Neural progenitor cell (in vitro differentiated cells): Measurements from ENCODE around the gene HOXA2. TPM values are rescaled to one million over a fixed set of nuclear protein-coding genes. Genes with fewer than 3 reads are reported as not detected.

Experiments used
- DNase-seq: peaks from one replicate; pipeline ENCODE4 v3.0.0-alpha.2; 2016; ENCODE audit warnings: low spot score
- H2AFZ ChIP-seq: fragments of 200-600 bp; sonication (generic); replicated peaks from 2 replicates; pipeline ENCODE4 v1.6.1; 2016; ENCODE audit warnings: antibody characterized with exemption
- H3F3A ChIP-seq: fragments of 200-600 bp; sonication (generic); 2 replicates; pipeline ENCODE4 v1.6.1; 2016; ENCODE audit warnings: antibody characterized with exemption, low read depth
- H3K27ac ChIP-seq: fragments of 200-600 bp; sonication (generic); 2 replicates; pipeline ENCODE4 v1.5.1; 2016; ENCODE audit warnings: mild to moderate bottlenecking
- H3K27me3 ChIP-seq: fragments of 200-600 bp; sonication (generic); 2 replicates; pipeline ENCODE4 v1.6.1; 2016; ENCODE audit warnings: mild to moderate bottlenecking, moderate library complexity
- H3K36me3 ChIP-seq: fragments of 200-600 bp; sonication (generic); 2 replicates; pipeline ENCODE4 v1.5.1; 2016
- H3K4me1 ChIP-seq: fragments of 200-600 bp; sonication (generic); 2 replicates; pipeline ENCODE4 v1.6.1; 2016; ENCODE audit warnings: mixed run types
- H3K4me2 ChIP-seq: fragments of 200-600 bp; sonication (generic); 2 replicates; pipeline ENCODE4 v1.6.1; 2016
- H3K4me3 ChIP-seq: fragments of 200-600 bp; sonication (generic); 2 replicates; pipeline ENCODE4 v1.5.1; 2016
- H3K79me2 ChIP-seq: fragments of 200-600 bp; sonication (generic); 2 replicates; pipeline ENCODE4 v1.6.1; 2016; ENCODE audit warnings: low read depth
- H3K9ac ChIP-seq: fragments of 200-600 bp; sonication (generic); 2 replicates; pipeline ENCODE4 v1.6.1; 2016
- H3K9me3 ChIP-seq: fragments of 200-600 bp; sonication (generic); 2 replicates; pipeline ENCODE4 v1.5.1; 2016; ENCODE audit warnings: low read depth
- H4K20me1 ChIP-seq: fragments of 200-600 bp; sonication (generic); 2 replicates; pipeline ENCODE4 v1.6.1; 2016; ENCODE audit warnings: low read depth
- H3K27ac Mint-ChIP-seq: 3 replicates; pipeline ENCODE4 v1.8.0; 2021; ENCODE audit warnings: mixed read lengths
- H3K27me3 Mint-ChIP-seq: 2 replicates; pipeline ENCODE4 v1.8.0; 2022; ENCODE audit warnings: low read depth, mild to moderate bottlenecking, inconsistent platforms, moderate library complexity, mixed read lengths; ENCODE audit not compliant: insufficient read depth
- H3K36me3 Mint-ChIP-seq: 3 replicates; pipeline ENCODE4 v1.8.0; 2021; ENCODE audit warnings: mixed read lengths
- H3K4me1 Mint-ChIP-seq: 3 replicates; pipeline ENCODE4 v1.8.0; 2021; ENCODE audit warnings: mixed read lengths
- H3K4me3 Mint-ChIP-seq: 3 replicates; pipeline ENCODE4 v1.8.0; 2021; ENCODE audit warnings: mild to moderate bottlenecking, moderate library complexity, mixed read lengths
- H3K9me3 Mint-ChIP-seq: 3 replicates; pipeline ENCODE4 v1.8.0; 2020; ENCODE audit warnings: mixed read lengths
- CTCF ChIP-seq: fragments of 200-600 bp; sonication (generic); IDR thresholded peaks from 2 replicates; pipeline ENCODE4 v1.5.1; 2017; ENCODE audit warnings: antibody characterized with exemption, mild to moderate bottlenecking
- EZH2 ChIP-seq: fragments of 200-600 bp; sonication (generic); IDR thresholded peaks from 2 replicates; pipeline ENCODE4 v1.6.1; 2017; ENCODE audit warnings: antibody characterized with exemption, mild to moderate bottlenecking, moderate library complexity
- EZH2phosphoT487 ChIP-seq: fragments of 200-600 bp; sonication (generic); IDR thresholded peaks from 2 replicates; pipeline ENCODE4 v1.6.1; 2017; ENCODE audit warnings: antibody characterized with exemption
- total RNA-seq: library from RNA; depleted of rRNA; stranded (reverse); fragments of >200 nt; gene quantifications from 2 replicates; pipeline ENCODE4 v1.2.3, GENCODE V29; 2015; ENCODE audit warnings: low replicate concordance

HOXA2 gene
- total RNA-seq, 1 donor from 2014 or later: not detected

- Mint-ChIP-seq H3K4me3 (no peak overlapping the region), H3K4me1 (peaks cover 10% of the 10 kb centered on the region), H3K36me3 (no peaks in the 10 kb centered on the region), H3K27me3 (peaks cover 87% of the 10 kb centered on the region), H3K9me3 (peaks cover 12% of the 10 kb centered on the region), H3K27ac (no peak overlapping the region)
- H3F3A ChIP-seq: peaks cover 9% of the 10 kb centered on the region
- H3K36me3 ChIP-seq: no peaks in the 10 kb centered on the region
- H3K9ac ChIP-seq: no peak overlapping the region
- no peak for DNase-seq
- no peak overlapping the region for H3K4me2 ChIP-seq
- no peaks in the 10 kb centered on the region for H3K9me3 ChIP-seq
- peaks cover 100% of the 10 kb centered on the region for H3K27me3 ChIP-seq
- TF ChIP-seq EZH2: no peak
- no peak for TF ChIP-seq EZH2phosphoT487
- TF ChIP-seq CTCF: no peak
- H3K4me1 ChIP-seq: peaks cover 7% of the 10 kb centered on the region
- no peak overlapping the region for H3K27ac ChIP-seq
- no peaks in the 10 kb centered on the region for H3K79me2 ChIP-seq
- H4K20me1 ChIP-seq: peaks cover 61% of the 10 kb centered on the region
- H3K4me3 ChIP-seq: no peak overlapping the region
- no peak overlapping the region for H2AFZ ChIP-seq
Observed at GRCh38 chr7:27092819-27093110, 9.7 kb downstream of the HOXA2 start.

GRCh38 chr7:27091941-27092818 lies 10.3 kb downstream of the HOXA2 start:
- Mint-ChIP-seq H3K4me3 (no peak overlapping the region), H3K9me3 (peaks cover 16% of the 10 kb centered on the region), H3K4me1 (peaks cover 8% of the 10 kb centered on the region), H3K27ac (no peak overlapping the region), H3K36me3 (no peaks in the 10 kb centered on the region), H3K27me3 (peaks cover 87% of the 10 kb centered on the region)
- peaks cover 9% of the 10 kb centered on the region for H3F3A ChIP-seq
- no peak overlapping the region for H3K4me3 ChIP-seq
- H3K9ac ChIP-seq: no peak overlapping the region
- H2AFZ ChIP-seq: no peak overlapping the region
- H3K79me2 ChIP-seq: no peaks in the 10 kb centered on the region
- H3K27ac ChIP-seq: no peak overlapping the region
- peaks cover 55% of the 10 kb centered on the region for H4K20me1 ChIP-seq
- H3K27me3 ChIP-seq: peaks cover 100% of the 10 kb centered on the region
- no peak overlapping the region for H3K4me2 ChIP-seq
- H3K36me3 ChIP-seq: no peaks in the 10 kb centered on the region
- peaks cover 7% of the 10 kb centered on the region for H3K4me1 ChIP-seq
- peak; percentile 11 for DNase-seq
- TF ChIP-seq CTCF: no peak
- peak; percentile 66 for TF ChIP-seq EZH2phosphoT487
- TF ChIP-seq EZH2: peak; percentile 77
- no peaks in the 10 kb centered on the region for H3K9me3 ChIP-seq

GRCh38 chr7:27091105-27091504 lies 11.4 kb downstream of the HOXA2 start:
- Histone ChIP-seq H4K20me1 (peaks cover 44% of the 10 kb centered on the region), H3K36me3 (no peaks in the 10 kb centered on the region), H2AFZ (no peak overlapping the region), H3K9ac (no peak overlapping the region), H3K4me2 (no peak overlapping the region), H3K27ac (no peak overlapping the region), H3K9me3 (no peaks in the 10 kb centered on the region), H3K27me3 (peaks cover 100% of the 10 kb centered on the region), H3F3A (peaks cover 8% of the 10 kb centered on the region), H3K79me2 (no peaks in the 10 kb centered on the region), H3K4me3 (no peak overlapping the region), H3K4me1 (no peaks in the 10 kb centered on the region)
- Mint-ChIP-seq H3K27me3 (peaks cover 79% of the 10 kb centered on the region), H3K4me1 (peaks cover 7% of the 10 kb centered on the region), H3K36me3 (no peaks in the 10 kb centered on the region), H3K9me3 (peaks cover 17% of the 10 kb centered on the region), H3K27ac (no peak overlapping the region), H3K4me3 (no peak overlapping the region)
- DNase-seq: no peak
- TF ChIP-seq EZH2 (no peak), EZH2phosphoT487 (peak; percentile 11)
